HEK293 (cell line): Measurements from ENCODE around the gene NADK.

ENCODE experiments used
- ATF2 ChIP-seq: fragments of 450-650 bp; formaldehyde crosslinking; IDR thresholded peaks from 2 replicates; pipeline ENCODE4 v1.5.1; 2016; ENCODE audit warnings: missing biosample characterization, missing genetic modification characterization, low read depth
- GLIS1 ChIP-seq: fragments of 450-650 bp; formaldehyde crosslinking; IDR thresholded peaks from 2 replicates; pipeline ENCODE4 v1.5.1; 2016; ENCODE audit warnings: missing biosample characterization, missing genetic modification characterization
- PATZ1 ChIP-seq: fragments of 450-650 bp; formaldehyde crosslinking; IDR thresholded peaks from 2 replicates; pipeline ENCODE4 v1.5.1; 2016; ENCODE audit warnings: missing biosample characterization, missing genetic modification characterization
- SP2 ChIP-seq: fragments of 450-650 bp; formaldehyde crosslinking; IDR thresholded peaks from 2 replicates; pipeline ENCODE4 v1.5.1; 2016; ENCODE audit warnings: missing biosample characterization, missing genetic modification characterization
- SP3 ChIP-seq: fragments of 450-650 bp; formaldehyde crosslinking; IDR thresholded peaks from 2 replicates; pipeline ENCODE4 v1.5.1; 2016; ENCODE audit warnings: missing biosample characterization, missing genetic modification characterization
- SP7 ChIP-seq: fragments of 450-650 bp; formaldehyde crosslinking; IDR thresholded peaks from 2 replicates; pipeline ENCODE4 v1.5.1; 2016; ENCODE audit warnings: missing biosample characterization, missing genetic modification characterization
- ZBTB17 ChIP-seq: fragments of 450-650 bp; formaldehyde crosslinking; IDR thresholded peaks from 2 replicates; pipeline ENCODE4 v1.5.1; 2016; ENCODE audit warnings: missing biosample characterization, missing genetic modification characterization
- ZBTB21 ChIP-seq: fragments of 450-650 bp; formaldehyde crosslinking; IDR thresholded peaks from 2 replicates; pipeline ENCODE4 v1.5.1; 2017; ENCODE audit warnings: missing biosample characterization, missing genetic modification characterization
- ZNF2 ChIP-seq: fragments of 450-650 bp; formaldehyde crosslinking; IDR thresholded peaks from 2 replicates; pipeline ENCODE4 v1.5.1; 2016; ENCODE audit warnings: missing biosample characterization, missing genetic modification characterization
- ZNF24 ChIP-seq: fragments of 450-650 bp; formaldehyde crosslinking; IDR thresholded peaks from 2 replicates; pipeline ENCODE4 v1.5.1; 2016; ENCODE audit warnings: missing biosample characterization, missing genetic modification characterization
- ZNF335 ChIP-seq: fragments of 450-650 bp; formaldehyde crosslinking; conservative IDR thresholded peaks from 2 replicates; pipeline ENCODE4 v1.5.1; 2016; ENCODE audit warnings: missing biosample characterization, missing genetic modification characterization
- ZNF341 ChIP-seq: fragments of 450-650 bp; formaldehyde crosslinking; IDR thresholded peaks from 2 replicates; pipeline ENCODE4; 2016; ENCODE audit warnings: low read depth, missing biosample characterization, missing genetic modification characterization
- ZNF391 ChIP-seq: fragments of 450-650 bp; formaldehyde crosslinking; IDR thresholded peaks from 2 replicates; pipeline ENCODE4 v1.5.1; 2016; ENCODE audit warnings: low read depth, missing biosample characterization, missing genetic modification characterization, borderline replicate concordance
- ZNF518A ChIP-seq: fragments of 450-650 bp; formaldehyde crosslinking; conservative IDR thresholded peaks from 2 replicates; pipeline ENCODE4 v1.5.1; 2016; ENCODE audit warnings: low read depth, missing biosample characterization, missing genetic modification characterization
- ZNF629 ChIP-seq: fragments of 450-650 bp; formaldehyde crosslinking; IDR thresholded peaks from 2 replicates; pipeline ENCODE4 v1.5.1; 2017; ENCODE audit warnings: missing biosample characterization, missing genetic modification characterization
- ZNF76 ChIP-seq: fragments of 450-650 bp; formaldehyde crosslinking; IDR thresholded peaks from 2 replicates; pipeline ENCODE4; 2016; ENCODE audit warnings: low read depth, missing biosample characterization, missing genetic modification characterization, borderline replicate concordance
- ZXDB ChIP-seq: fragments of 450-650 bp; formaldehyde crosslinking; IDR thresholded peaks from 2 replicates; pipeline ENCODE4 v1.5.1; 2016; ENCODE audit warnings: missing biosample characterization, missing genetic modification characterization
- TF ChIP-seq, protein P1 (sequence below): fragments of 450-650 bp; formaldehyde crosslinking; IDR thresholded peaks from 2 replicates; pipeline ENCODE4 v1.5.1; 2017; ENCODE audit warnings: missing biosample characterization, mild to moderate bottlenecking, missing genetic modification characterization, moderate library complexity
- TF ChIP-seq, protein P2 (sequence below): fragments of 450-650 bp; formaldehyde crosslinking; conservative IDR thresholded peaks from 2 replicates; pipeline ENCODE4 v1.5.1; 2016; ENCODE audit warnings: low read depth, missing biosample characterization, missing genetic modification characterization
- TF ChIP-seq, protein P3 (sequence below): fragments of 450-650 bp; formaldehyde crosslinking; IDR thresholded peaks from 2 replicates; pipeline ENCODE4 v1.5.1; 2016; ENCODE audit warnings: missing biosample characterization, missing genetic modification characterization
- TF ChIP-seq, protein P4 (sequence below): fragments of 450-650 bp; formaldehyde crosslinking; IDR thresholded peaks from 2 replicates; pipeline ENCODE4 v1.5.1; 2016; ENCODE audit warnings: missing biosample characterization, missing genetic modification characterization

The NADK gene

DNA sequence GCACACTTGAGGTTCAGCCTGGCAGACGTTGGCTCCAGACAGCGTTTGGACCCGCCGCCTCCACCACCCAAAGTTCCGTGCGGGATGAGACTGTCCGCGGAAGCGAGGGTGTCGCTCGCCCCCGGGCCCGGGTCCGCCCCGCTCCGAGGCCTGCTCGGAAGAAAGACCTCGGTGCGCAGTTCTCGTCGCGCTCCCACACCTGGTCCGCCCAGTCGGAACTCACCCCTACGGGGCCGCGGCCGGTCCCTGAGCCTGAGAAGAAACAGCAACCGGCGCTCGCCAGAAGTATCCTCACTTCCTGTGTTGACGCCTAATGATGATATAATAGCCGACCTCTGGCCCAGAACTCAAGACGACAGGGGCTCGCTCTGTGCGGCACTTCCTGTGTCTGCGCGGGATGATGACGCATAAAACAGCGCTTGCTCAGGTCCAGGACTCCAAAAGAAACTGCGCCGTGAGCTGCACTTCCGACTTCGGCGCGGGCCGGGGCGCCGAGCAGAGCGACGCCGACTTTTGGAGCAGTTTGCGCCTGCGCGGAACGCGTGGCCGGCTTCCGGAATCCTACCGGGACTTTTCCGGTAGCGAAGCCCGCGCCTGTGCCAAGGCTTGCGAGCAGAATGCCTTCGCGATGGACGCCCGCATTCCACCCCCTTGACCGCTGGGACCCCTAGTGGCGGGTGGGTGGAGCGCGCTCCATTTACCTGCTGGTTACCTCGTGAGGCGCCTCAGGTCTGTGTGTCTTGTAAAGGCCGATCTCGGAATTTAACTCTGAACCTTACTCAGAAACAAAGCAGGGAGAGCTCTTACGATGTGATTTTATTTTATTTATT lies 54.0 kb downstream of the NADK start, which contains the start of gene CDK11A (continued):
- TF ChIP-seq PATZ1 (0 out of 2 replicates have a peak, but pooled peaks have one; percentile 20), ZNF341 (tag by site-specific recombination) (peak; percentile 49), ZBTB17 (peak; percentile 90), SP2 (peak; percentile 73), GLIS1 (tag by site-specific recombination) (peak; percentile 47; the same call in 1 of the 2 replicates), SP3 (tag by site-specific recombination) (peak; percentile 35), ZNF335 (tag by site-specific recombination) (peak; percentile 86), ATF2 (tag by site-specific recombination) (peak; percentile 34), ZNF2 (tag by site-specific recombination) (0 out of 2 replicates have a peak, but pooled peaks have one; percentile 20), SP7 (tag by site-specific recombination) (peak; percentile 54), ZNF24 (tag by site-specific recombination) (0 out of 2 replicates have a peak, but pooled peaks have one; percentile 45), ZNF518A (tag by site-specific recombination) (peak; percentile 74), ZNF629 (tag by site-specific recombination) (peak; percentile 98), ZNF391 (peak; percentile 18; the same call in 1 of the 2 replicates), ZBTB21 (tag by site-specific recombination) (peak; percentile 90), ZNF76 (peak; percentile 85), ZXDB (tag by site-specific recombination) (peak; percentile 98)
- TF ChIP-seq, protein P1, sequence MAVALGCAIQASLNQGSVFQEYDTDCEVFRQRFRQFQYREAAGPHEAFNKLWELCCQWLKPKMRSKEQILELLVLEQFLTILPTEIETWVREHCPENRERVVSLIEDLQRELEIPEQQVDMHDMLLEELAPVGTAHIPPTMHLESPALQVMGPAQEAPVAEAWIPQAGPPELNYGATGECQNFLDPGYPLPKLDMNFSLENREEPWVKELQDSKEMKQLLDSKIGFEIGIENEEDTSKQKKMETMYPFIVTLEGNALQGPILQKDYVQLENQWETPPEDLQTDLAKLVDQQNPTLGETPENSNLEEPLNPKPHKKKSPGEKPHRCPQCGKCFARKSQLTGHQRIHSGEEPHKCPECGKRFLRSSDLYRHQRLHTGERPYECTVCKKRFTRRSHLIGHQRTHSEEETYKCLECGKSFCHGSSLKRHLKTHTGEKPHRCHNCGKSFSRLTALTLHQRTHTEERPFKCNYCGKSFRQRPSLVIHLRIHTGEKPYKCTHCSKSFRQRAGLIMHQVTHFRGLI: peak; percentile 62
- TF ChIP-seq, protein P2, sequence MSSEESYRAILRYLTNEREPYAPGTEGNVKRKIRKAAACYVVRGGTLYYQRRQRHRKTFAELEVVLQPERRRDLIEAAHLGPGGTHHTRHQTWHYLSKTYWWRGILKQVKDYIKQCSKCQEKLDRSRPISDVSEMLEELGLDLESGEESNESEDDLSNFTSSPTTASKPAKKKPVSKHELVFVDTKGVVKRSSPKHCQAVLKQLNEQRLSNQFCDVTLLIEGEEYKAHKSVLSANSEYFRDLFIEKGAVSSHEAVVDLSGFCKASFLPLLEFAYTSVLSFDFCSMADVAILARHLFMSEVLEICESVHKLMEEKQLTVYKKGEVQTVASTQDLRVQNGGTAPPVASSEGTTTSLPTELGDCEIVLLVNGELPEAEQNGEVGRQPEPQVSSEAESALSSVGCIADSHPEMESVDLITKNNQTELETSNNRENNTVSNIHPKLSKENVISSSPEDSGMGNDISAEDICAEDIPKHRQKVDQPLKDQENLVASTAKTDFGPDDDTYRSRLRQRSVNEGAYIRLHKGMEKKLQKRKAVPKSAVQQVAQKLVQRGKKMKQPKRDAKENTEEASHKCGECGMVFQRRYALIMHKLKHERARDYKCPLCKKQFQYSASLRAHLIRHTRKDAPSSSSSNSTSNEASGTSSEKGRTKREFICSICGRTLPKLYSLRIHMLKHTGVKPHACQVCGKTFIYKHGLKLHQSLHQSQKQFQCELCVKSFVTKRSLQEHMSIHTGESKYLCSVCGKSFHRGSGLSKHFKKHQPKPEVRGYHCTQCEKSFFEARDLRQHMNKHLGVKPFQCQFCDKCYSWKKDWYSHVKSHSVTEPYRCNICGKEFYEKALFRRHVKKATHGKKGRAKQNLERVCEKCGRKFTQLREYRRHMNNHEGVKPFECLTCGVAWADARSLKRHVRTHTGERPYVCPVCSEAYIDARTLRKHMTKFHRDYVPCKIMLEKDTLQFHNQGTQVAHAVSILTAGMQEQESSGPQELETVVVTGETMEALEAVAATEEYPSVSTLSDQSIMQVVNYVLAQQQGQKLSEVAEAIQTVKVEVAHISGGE: peak; percentile 96
- TF ChIP-seq, protein P3, sequence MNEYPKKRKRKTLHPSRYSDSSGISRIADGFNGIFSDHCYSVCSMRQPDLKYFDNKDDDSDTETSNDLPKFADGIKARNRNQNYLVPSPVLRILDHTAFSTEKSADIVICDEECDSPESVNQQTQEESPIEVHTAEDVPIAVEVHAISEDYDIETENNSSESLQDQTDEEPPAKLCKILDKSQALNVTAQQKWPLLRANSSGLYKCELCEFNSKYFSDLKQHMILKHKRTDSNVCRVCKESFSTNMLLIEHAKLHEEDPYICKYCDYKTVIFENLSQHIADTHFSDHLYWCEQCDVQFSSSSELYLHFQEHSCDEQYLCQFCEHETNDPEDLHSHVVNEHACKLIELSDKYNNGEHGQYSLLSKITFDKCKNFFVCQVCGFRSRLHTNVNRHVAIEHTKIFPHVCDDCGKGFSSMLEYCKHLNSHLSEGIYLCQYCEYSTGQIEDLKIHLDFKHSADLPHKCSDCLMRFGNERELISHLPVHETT (tag by site-specific recombination): peak; percentile 70; the same call in 1 of the 2 replicates
- TF ChIP-seq, protein P4, sequence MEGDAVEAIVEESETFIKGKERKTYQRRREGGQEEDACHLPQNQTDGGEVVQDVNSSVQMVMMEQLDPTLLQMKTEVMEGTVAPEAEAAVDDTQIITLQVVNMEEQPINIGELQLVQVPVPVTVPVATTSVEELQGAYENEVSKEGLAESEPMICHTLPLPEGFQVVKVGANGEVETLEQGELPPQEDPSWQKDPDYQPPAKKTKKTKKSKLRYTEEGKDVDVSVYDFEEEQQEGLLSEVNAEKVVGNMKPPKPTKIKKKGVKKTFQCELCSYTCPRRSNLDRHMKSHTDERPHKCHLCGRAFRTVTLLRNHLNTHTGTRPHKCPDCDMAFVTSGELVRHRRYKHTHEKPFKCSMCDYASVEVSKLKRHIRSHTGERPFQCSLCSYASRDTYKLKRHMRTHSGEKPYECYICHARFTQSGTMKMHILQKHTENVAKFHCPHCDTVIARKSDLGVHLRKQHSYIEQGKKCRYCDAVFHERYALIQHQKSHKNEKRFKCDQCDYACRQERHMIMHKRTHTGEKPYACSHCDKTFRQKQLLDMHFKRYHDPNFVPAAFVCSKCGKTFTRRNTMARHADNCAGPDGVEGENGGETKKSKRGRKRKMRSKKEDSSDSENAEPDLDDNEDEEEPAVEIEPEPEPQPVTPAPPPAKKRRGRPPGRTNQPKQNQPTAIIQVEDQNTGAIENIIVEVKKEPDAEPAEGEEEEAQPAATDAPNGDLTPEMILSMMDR (tag by site-specific recombination): peak; percentile 49
